ENCODE data around the gene CARHSP1.

DNA sequence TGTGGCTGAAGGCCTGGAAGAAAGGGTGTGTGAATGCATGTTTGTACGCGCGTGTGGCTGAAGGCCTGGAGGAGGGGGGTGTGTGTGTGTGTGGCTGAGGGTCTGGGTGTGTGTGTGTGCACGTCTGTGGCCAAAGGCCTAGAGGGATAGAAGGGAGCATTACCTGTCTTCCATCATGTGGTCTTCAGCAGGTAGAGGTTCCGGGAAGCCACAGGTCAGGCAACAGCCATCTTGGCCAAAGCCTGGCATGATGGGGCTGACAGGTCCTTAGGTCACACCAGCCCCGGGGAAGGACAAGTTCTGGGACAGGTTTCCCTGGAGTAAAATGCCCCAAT lies 18.6 kb upstream of the CARHSP1 start:
- TF ChIP-seq, protein P1, sequence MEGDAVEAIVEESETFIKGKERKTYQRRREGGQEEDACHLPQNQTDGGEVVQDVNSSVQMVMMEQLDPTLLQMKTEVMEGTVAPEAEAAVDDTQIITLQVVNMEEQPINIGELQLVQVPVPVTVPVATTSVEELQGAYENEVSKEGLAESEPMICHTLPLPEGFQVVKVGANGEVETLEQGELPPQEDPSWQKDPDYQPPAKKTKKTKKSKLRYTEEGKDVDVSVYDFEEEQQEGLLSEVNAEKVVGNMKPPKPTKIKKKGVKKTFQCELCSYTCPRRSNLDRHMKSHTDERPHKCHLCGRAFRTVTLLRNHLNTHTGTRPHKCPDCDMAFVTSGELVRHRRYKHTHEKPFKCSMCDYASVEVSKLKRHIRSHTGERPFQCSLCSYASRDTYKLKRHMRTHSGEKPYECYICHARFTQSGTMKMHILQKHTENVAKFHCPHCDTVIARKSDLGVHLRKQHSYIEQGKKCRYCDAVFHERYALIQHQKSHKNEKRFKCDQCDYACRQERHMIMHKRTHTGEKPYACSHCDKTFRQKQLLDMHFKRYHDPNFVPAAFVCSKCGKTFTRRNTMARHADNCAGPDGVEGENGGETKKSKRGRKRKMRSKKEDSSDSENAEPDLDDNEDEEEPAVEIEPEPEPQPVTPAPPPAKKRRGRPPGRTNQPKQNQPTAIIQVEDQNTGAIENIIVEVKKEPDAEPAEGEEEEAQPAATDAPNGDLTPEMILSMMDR (IDR thresholded peaks at IDR 0.05; ENCODE audit: low read length) = no peak
- no peak for TF ChIP-seq EZH2 (IDR thresholded peaks at IDR 0.05; ENCODE audit: borderline replicate concordance, low read length)

Data from OCI-LY1 (cell line).